CD4-positive, alpha-beta T cell (primary cell): ENCODE data around the gene CHST6. TPM values are rescaled to one million over a fixed set of nuclear protein-coding genes. Genes with fewer than 3 reads are reported as not detected.
"Not testable (repeated sequence)": the region's sequence is repeated elsewhere in the genome, so short reads cannot be mapped to it uniquely, and the experiment has no call there.

Source experiments
- ATAC-seq: fragments of 200-7000 bp; cut with Tn5 transposase; one replicate; pipeline ENCODE4 v1.10.0; 2022; ENCODE audit warnings: mild to moderate bottlenecking; ENCODE audit not compliant: poor library complexity
- CTCF ChIA-PET: fragments of 350-600 bp; sonication (Branson Sonifier 250); formaldehyde crosslinking; loops from one replicate; lab custom pipeline; 2021; ENCODE audit warnings: antibody characterized with exemption, inconsistent platforms; lab: Charles Lee
- POLR2A ChIA-PET: fragments of 350-600 bp; sonication (Branson Sonifier 250); formaldehyde crosslinking; loops from one replicate; lab custom pipeline; 2021; ENCODE audit warnings: antibody characterized with exemption, inconsistent platforms; lab: Charles Lee
- DNase-seq, 14 experiments: peaks; one replicate each; pipeline ENCODE4 v3.0.0-alpha.2; 2013 to 2020; ENCODE audit warnings: mixed read lengths in 2 of 14
- H3K27ac ChIP-seq, 2 donors: one replicate each; pipeline versions ENCODE4 v1.5.1 to v1.7.0; 2013; ENCODE audit warnings: low read length in 2 of 2, low read depth in 1 of 2, mild to moderate bottlenecking in 1 of 2
- H3K27me3 ChIP-seq, 2 experiments: 1 replicate in 1 of 2; 2 replicates in 1 of 2; pipeline versions ENCODE4 v1.6.1 to v1.7.0; 2013; ENCODE audit warnings: low read length in 2 of 2, control low read depth in 1 of 2, mild to moderate bottlenecking in 1 of 2, moderate library complexity in 1 of 2; ENCODE audit not compliant: insufficient read depth in 2 of 2, control insufficient read depth in 1 of 2
- H3K36me3 ChIP-seq: one replicate; pipeline ENCODE4 v1.6.1; 2013; ENCODE audit warnings: low read length, control low read depth; ENCODE audit not compliant: insufficient read depth
- H3K4me1 ChIP-seq: one replicate; pipeline ENCODE4 v1.6.1; 2013; ENCODE audit warnings: low read length, control low read depth; ENCODE audit not compliant: insufficient read depth
- H3K4me3 ChIP-seq: one replicate; pipeline ENCODE4 v1.5.1; 2013; ENCODE audit warnings: mild to moderate bottlenecking, low read length, moderate library complexity
- H3K9me3 ChIP-seq, 2 experiments: 1 replicate in 1 of 2; 2 replicates in 1 of 2; pipeline versions ENCODE4 v1.6.1 to v1.7.0; 2013; ENCODE audit warnings: low read length in 2 of 2, mild to moderate bottlenecking in 2 of 2, control low read depth in 1 of 2, moderate library complexity in 1 of 2; ENCODE audit not compliant: control insufficient read depth in 1 of 2, insufficient read depth in 1 of 2
- H3K27ac Mint-ChIP-seq: one replicate; pipeline ENCODE4 v1.8.0; 2020; ENCODE audit warnings: mixed read lengths
- H3K27me3 Mint-ChIP-seq: one replicate; pipeline ENCODE4 v1.8.0; 2021; ENCODE audit warnings: mixed read lengths
- H3K36me3 Mint-ChIP-seq: one replicate; pipeline ENCODE4 v1.8.0; 2021; ENCODE audit warnings: low read depth, mixed read lengths
- H3K4me1 Mint-ChIP-seq: one replicate; pipeline ENCODE4 v1.8.0; 2021; ENCODE audit warnings: low read depth, mixed read lengths
- H3K4me3 Mint-ChIP-seq: one replicate; pipeline ENCODE4 v1.8.0; 2020; ENCODE audit warnings: mild to moderate bottlenecking, mixed read lengths
- H3K9me3 Mint-ChIP-seq: one replicate; pipeline ENCODE4 v1.8.0; 2020; ENCODE audit warnings: mixed read lengths
- CTCF ChIP-seq: fragments of 200-600 bp; IDR thresholded peaks from one replicate; pipeline ENCODE4 v1.8.0; 2022; ENCODE audit warnings: antibody characterized with exemption, mild to moderate bottlenecking
- intact Hi-C, 2 experiments: fragments of 100-400 bp; cut with DNase I in 1 of 2; cut with micrococcal nuclease in 1 of 2; formaldehyde crosslinking; loops; one replicate each; pipeline versions ENCODE4 v1.15.1 to v1.9.0; 2023 to 2025; cut with DNase I, micrococcal nuclease
- total RNA-seq, 174 experiments: library from RNA in 2 of 174; stranded (reverse) in 2 of 174; gene quantifications; one replicate each; pipeline ENCODE4 v1.2.3 and lab custom pipeline; 2021 to 2026

CHST6 gene
- total RNA-seq, 2 experiments from 2014 or later = not detected

- ChIA-PET POLR2A (no interaction called here), CTCF (no interaction called here)
- H3K27ac Mint-ChIP-seq = no peak overlapping the region
- no peaks in the 10 kb centered on the region for H3K36me3 ChIP-seq
- ATAC-seq (no peak), DNase-seq (no peak)
- H3K9me3 ChIP-seq = peaks cover 0 to 6% of the 10 kb centered on the region in 2 experiments
- no peak overlapping the region for H3K27ac ChIP-seq
- no peak overlapping the region for H3K4me3 Mint-ChIP-seq
- no peaks in the 10 kb centered on the region for H3K4me1 ChIP-seq
- H3K9me3 Mint-ChIP-seq = no peaks in the 10 kb centered on the region
- H3K27me3 Mint-ChIP-seq = no peaks in the 10 kb centered on the region
- no peak overlapping the region for H3K4me3 ChIP-seq
- no peak for TF ChIP-seq CTCF
- no peaks in the 10 kb centered on the region for H3K36me3 Mint-ChIP-seq
- intact Hi-C loops = no loop called here
- no peaks in the 10 kb centered on the region for H3K27me3 ChIP-seq
- no peaks in the 10 kb centered on the region for H3K4me1 Mint-ChIP-seq
Observed at GRCh38 chr16:75526032-75526790, 31.0 kb upstream of the CHST6 start.

- Histone ChIP-seq H3K4me1 (peaks cover 12% of the 10 kb centered on the region), H3K27ac (no peak overlapping the region), H3K27me3 (no peaks in the 10 kb centered on the region), H3K9me3 (no peaks in the 10 kb centered on the region), H3K4me3 (no peak overlapping the region), H3K36me3 (no peaks in the 10 kb centered on the region)
- POLR2A ChIA-PET = no interaction called here
- TF ChIP-seq CTCF = no peak
- CTCF ChIA-PET = interaction anchor here (0.7 to 1.2 kb wide), 2 partner anchors 37 to 286 kb away, joined by 3 read pairs; partner anchors contain the start of gene TMEM231
- H3K27me3 Mint-ChIP-seq = no peaks in the 10 kb centered on the region
- H3K4me3 Mint-ChIP-seq = no peak overlapping the region
- peaks cover 14% of the 10 kb centered on the region for H3K4me1 Mint-ChIP-seq
- intact Hi-C loops = loop anchor here in 1 of 2 experiments (10.0 kb wide), 1 partner anchor 84 kb away; the partner anchor contains the start of gene CFDP1
- DNase-seq (no peak), ATAC-seq (no peak)
- no peaks in the 10 kb centered on the region for H3K9me3 Mint-ChIP-seq
- no peaks in the 10 kb centered on the region for H3K36me3 Mint-ChIP-seq
- no peak overlapping the region for H3K27ac Mint-ChIP-seq
Observed at GRCh38 chr16:75519175-75519574, 23.9 kb upstream of the CHST6 start.

- peaks cover 12% of the 10 kb centered on the region for H3K4me1 ChIP-seq
- POLR2A ChIA-PET = interaction anchor here (0.5 to 2.7 kb wide), 10 partner anchors 8 to 137 kb away, joined by 4 to 26 read pairs (median 10); partner anchors contain the start of genes ADAT1, CFDP1, GABARAPL2 and KARS1
- intact Hi-C loops = loop anchor here (2.0 to 10.0 kb wide), 5 partner anchors 40 to 104 kb away; partner anchors contain the start of genes TMEM170A (in 2 of the 2), TMEM231 (in 2 of the 2), CFDP1 (in 1 of the 2) and GABARAPL2 (in 1 of the 2)
- peak in 9 of 14 experiments; percentile 5 to 62 (median 20) for DNase-seq
- CTCF ChIA-PET = interaction anchor here (1.1 to 2.8 kb wide), 17 partner anchors 34 to 815 kb away, joined by 3 to 30 read pairs (median 5); partner anchors contain the start of genes ADAT1, GABARAPL2, TMEM170A and TMEM231
- not testable (repeated sequence) for H3K27ac ChIP-seq, H3K36me3 ChIP-seq, H3K27me3 ChIP-seq, H3K27me3 Mint-ChIP-seq, H3K9me3 Mint-ChIP-seq, H3K36me3 Mint-ChIP-seq, H3K9me3 ChIP-seq
- peak; percentile 28 for ATAC-seq
- Mint-ChIP-seq H3K4me1 (peaks cover 14% of the 10 kb centered on the region), H3K4me3 (peak overlapping the region; percentile 82), H3K27ac (peak overlapping the region; percentile 44)
- H3K4me3 ChIP-seq = peak overlapping the region; percentile 82
Observed at GRCh38 chr16:75516189-75516966, 21.1 kb upstream of the CHST6 start.
